ENCODE measurements around the gene UMPS.

GRCh38 chr3:124780356-124780755 lies 50.1 kb downstream of the UMPS start:
- TF ChIP-seq CTCF (IDR thresholded peaks at IDR 0.05): no peak
- no peak for TF ChIP-seq POLR2A (IDR thresholded peaks at IDR 0.05)
